Heart right ventricle (tissue), 16 donors: ENCODE data around the gene BMAL1. TPM values are rescaled to one million over a fixed set of nuclear protein-coding genes. Genes with fewer than 3 reads are reported as not detected.
A peak's percentile ranks its signal among the peaks of the same experiment; 100 is the strongest.

Experiments used
- ATAC-seq, 8 donors: fragments of 200-7000 bp; cut with Tn5 transposase; one replicate each; pipeline ENCODE4 v1.9.1; 2020; ENCODE audit warnings: mild to moderate bottlenecking in 8 of 8, moderate library complexity in 8 of 8, moderate number of reproducible peaks in 1 of 8
- DNase-seq, 2 donors: peaks; one replicate each; pipeline ENCODE4 v3.0.0-alpha.2; 2020
- H3K27ac ChIP-seq, 10 donors: fragments of 200-600 bp; sonication (generic) in 2 of 10; one replicate each; pipeline versions ENCODE4 v1.5.0 to v1.8.0; 2020 to 2022; ENCODE audit warnings: mild to moderate bottlenecking in 3 of 10
- H3K27me3 ChIP-seq, 7 donors: fragments of 200-600 bp; one replicate each; pipeline ENCODE4 v1.8.0; 2021 to 2022; ENCODE audit warnings: mild to moderate bottlenecking in 2 of 7
- H3K36me3 ChIP-seq, 9 donors: fragments of 200-600 bp; sonication (generic) in 1 of 9; one replicate each; pipeline versions ENCODE4 v1.5.0 to v1.8.0; 2020 to 2022; ENCODE audit warnings: mild to moderate bottlenecking in 2 of 9
- H3K4me1 ChIP-seq, 9 donors: fragments of 200-600 bp; sonication (generic) in 1 of 9; one replicate each; pipeline versions ENCODE4 v1.5.0 to v1.8.0; 2020 to 2022; ENCODE audit warnings: mild to moderate bottlenecking in 4 of 9
- H3K4me3 ChIP-seq, 10 donors: fragments of 200-600 bp; sonication (generic) in 2 of 10; one replicate each; pipeline versions ENCODE4 v1.5.0 to v1.8.0; 2020 to 2022; ENCODE audit warnings: mild to moderate bottlenecking in 7 of 10, moderate library complexity in 2 of 10
- H3K9me3 ChIP-seq, 11 donors: fragments of 200-600 bp in 10 of 11; sonication (generic) in 2 of 11; one replicate each; pipeline versions ENCODE4 v1.5.0 to v1.8.0; 2013 to 2022; ENCODE audit warnings: mild to moderate bottlenecking in 2 of 11, control low read depth in 1 of 11, moderate library complexity in 1 of 11
- WGBS, 2 donors: extraction: QIAGEN DNeasy Blood & Tissue Kit; methylation state at CpG; one replicate each; pipeline ENCODE4 v1.1.7; 2013; ENCODE audit warnings: inconsistent platforms in 1 of 2; 5-methylcytosine and 5-hydroxymethylcytosine counted together
- intact Hi-C, 10 donors: fragments of 100-400 bp; cut with DNase I; formaldehyde crosslinking; loops; one replicate each; pipeline versions ENCODE4 v1.11.1 to v1.14.2; 2022
- polyA plus RNA-seq, 2 donors: library from polyadenylated mRNA; stranded (reverse); fragments of 200-250 nt; gene quantifications; one replicate each; pipeline ENCODE4 v1.2.3, GENCODE V29; 2013
- total RNA-seq, 10 donors: library from RNA; stranded (reverse); fragmentation: NEBNext Ultra II Directional in 3 of 10; extraction: Animal tissue kit (Norgen Biotek cat#: 25700) in 3 of 10; gene quantifications; one replicate each; pipeline versions ENCODE4 v1.2.1 to v1.2.4, GENCODE V29; 2021 to 2023
- TF ChIP-seq, protein P1 (sequence below), 9 donors: fragments of 200-600 bp; sonication (generic) in 2 of 9; IDR thresholded peaks; one replicate each; pipeline versions ENCODE4 v1.5.0 to v1.8.0; 2021 to 2022; ENCODE audit warnings: antibody characterized with exemption in 9 of 9, mild to moderate bottlenecking in 5 of 9, moderate library complexity in 1 of 9
- donor health status: Arrhythmogenic right ventricular cardiomyopathy.
- donor health status: ischemic (EF 13 %, LVEDD 7.1; RV severe dilation, severe dysfunction).
- donor health status: healthy with polysubstance abuse.
- donor health status: DM: no; HTN: yes; CAD: no.
- donor health status: DM: no; HTN: no; CAD: no.
- donor health status: ischemic (EF 25% LVEDD 6.9; RV normal size, moderate dysfunction).
- donor health status: ischemic (EF 25% LVEDD 5.7; RV mildly dilated, moderate dysfunction).
- donor health status: healthy.
- donor health status: DM: yes; HTN: yes; CAD: no.
- donor health status: Ischemic cardiomyopathy.
- donor health status: ischemic (EF 35%, LVEDD 5.7; RV mildly dilated, moderate dysfunction).
- donor health status: nonischemic (EF 11% LVEDD 7.7; RV severe dilation, severe dysfunction).
- donor health status: DM: yes; HTN: yes; CAD: no.
- donor health status: PGD.
- donor health status: ischemic (EF 29% LVEDD 5.4; RV normal size, mild dysfunction).
- donor health status: nonischemic (EF 23%, LVEDD 6.1; RV moderate dilation, normal function).

Gene BMAL1
- total and polyA plus RNA-seq, 12 donors: 2.9 to 19.9 (median 10.2) TPM

DNA sequence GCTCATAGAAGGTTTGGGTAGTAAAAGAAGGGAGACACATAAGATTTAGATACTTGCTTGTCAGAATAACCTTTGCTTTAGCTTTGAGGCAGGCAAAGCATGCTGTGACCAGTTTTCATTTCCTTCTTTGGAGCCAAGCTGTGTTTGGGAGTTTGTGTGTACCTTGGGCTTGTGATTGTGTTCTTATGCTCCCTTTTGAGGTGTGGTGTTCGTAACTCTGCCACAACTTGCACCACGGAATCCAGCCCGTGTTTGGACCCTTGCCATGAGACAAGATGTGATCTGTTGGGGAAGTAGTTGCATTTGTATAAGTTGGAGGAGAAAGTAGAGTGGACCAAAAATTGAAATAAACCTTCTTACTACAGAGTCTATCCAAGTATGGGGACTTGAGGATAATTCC lies 34.0 kb downstream of the BMAL1 start:
- no peak for ATAC-seq
- TF ChIP-seq, protein P1, sequence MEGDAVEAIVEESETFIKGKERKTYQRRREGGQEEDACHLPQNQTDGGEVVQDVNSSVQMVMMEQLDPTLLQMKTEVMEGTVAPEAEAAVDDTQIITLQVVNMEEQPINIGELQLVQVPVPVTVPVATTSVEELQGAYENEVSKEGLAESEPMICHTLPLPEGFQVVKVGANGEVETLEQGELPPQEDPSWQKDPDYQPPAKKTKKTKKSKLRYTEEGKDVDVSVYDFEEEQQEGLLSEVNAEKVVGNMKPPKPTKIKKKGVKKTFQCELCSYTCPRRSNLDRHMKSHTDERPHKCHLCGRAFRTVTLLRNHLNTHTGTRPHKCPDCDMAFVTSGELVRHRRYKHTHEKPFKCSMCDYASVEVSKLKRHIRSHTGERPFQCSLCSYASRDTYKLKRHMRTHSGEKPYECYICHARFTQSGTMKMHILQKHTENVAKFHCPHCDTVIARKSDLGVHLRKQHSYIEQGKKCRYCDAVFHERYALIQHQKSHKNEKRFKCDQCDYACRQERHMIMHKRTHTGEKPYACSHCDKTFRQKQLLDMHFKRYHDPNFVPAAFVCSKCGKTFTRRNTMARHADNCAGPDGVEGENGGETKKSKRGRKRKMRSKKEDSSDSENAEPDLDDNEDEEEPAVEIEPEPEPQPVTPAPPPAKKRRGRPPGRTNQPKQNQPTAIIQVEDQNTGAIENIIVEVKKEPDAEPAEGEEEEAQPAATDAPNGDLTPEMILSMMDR (IDR thresholded peaks at IDR 0.05): no peak
- Histone ChIP-seq H3K4me3 (no peak overlapping the region), H3K36me3 (peaks cover 0 to 23% (median 0%) of the 10 kb centered on the region in 9 donors), H3K4me1 (peaks cover 7 to 55% (median 37%) of the 10 kb centered on the region in 9 donors), H3K27ac (no peak overlapping the region), H3K9me3 (no peaks in the 10 kb centered on the region), H3K27me3 (no peaks in the 10 kb centered on the region)
- DNase-seq: no peak
- WGBS, 2 donors: 90 to 94% methylated on average over 3 of the region's 3 CpGs
- intact Hi-C loops: loop anchor here in 1 of 10 donors (1.0 kb wide), 1 partner anchor 16 kb away; no protein-coding TSS in a partner anchor

DNA sequence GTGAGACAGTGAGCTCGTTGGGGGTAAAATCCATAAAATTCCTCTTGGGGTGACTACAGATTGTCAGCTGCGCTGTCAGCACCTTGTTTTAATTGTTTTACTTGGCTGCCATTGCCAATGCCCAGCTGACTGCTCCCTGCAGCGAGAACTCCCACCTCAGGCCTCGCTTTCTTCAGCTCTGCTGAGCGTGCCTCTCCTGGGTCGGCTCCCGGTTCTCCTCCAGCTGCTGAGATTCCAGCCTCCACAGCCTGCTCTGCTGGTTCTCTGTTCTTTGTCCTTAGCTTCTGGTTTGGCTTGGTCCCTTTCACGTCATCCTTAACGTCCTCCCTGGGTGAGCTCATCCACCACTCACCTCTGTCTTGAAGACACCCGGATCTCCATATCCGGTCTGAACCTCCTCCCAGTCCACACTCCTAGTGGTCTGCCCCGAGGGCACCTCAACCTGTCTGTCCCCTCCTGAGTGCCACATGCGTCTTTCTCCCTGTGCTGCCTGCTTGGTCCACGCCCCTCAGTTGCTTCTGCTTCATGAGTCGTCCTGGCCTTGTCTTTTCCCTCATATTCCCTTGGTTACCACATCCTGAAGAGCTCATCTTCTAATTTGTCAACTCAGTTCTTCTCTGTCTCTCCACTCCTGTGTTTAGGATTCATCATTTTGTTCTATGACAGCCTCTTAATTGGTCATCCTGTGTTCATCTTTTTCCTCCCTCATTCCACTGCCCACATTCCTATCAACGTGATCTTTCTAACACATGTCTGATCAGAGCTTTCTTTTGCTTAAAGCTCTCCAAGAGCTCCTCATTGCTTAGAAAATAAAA lies 35.6 kb downstream of the BMAL1 start:
- peaks cover 0 to 23% (median 0%) of the 10 kb centered on the region in 9 donors for H3K36me3 ChIP-seq
- 90% methylated on average over 16 of the region's 16 CpGs for WGBS, 2 donors
- no peak overlapping the region for H3K4me3 ChIP-seq
- intact Hi-C loops: no loop called here
- TF ChIP-seq, protein P1 (IDR thresholded peaks at IDR 0.05): no peak
- H3K27me3 ChIP-seq: no peaks in the 10 kb centered on the region
- no peaks in the 10 kb centered on the region for H3K9me3 ChIP-seq
- peak in 2 of 8 donors; percentile 16 to 53 for ATAC-seq
- DNase-seq: no peak
- H3K27ac ChIP-seq: no peak overlapping the region
- H3K4me1 ChIP-seq: peaks cover 4 to 59% (median 42%) of the 10 kb centered on the region in 9 donors

DNA sequence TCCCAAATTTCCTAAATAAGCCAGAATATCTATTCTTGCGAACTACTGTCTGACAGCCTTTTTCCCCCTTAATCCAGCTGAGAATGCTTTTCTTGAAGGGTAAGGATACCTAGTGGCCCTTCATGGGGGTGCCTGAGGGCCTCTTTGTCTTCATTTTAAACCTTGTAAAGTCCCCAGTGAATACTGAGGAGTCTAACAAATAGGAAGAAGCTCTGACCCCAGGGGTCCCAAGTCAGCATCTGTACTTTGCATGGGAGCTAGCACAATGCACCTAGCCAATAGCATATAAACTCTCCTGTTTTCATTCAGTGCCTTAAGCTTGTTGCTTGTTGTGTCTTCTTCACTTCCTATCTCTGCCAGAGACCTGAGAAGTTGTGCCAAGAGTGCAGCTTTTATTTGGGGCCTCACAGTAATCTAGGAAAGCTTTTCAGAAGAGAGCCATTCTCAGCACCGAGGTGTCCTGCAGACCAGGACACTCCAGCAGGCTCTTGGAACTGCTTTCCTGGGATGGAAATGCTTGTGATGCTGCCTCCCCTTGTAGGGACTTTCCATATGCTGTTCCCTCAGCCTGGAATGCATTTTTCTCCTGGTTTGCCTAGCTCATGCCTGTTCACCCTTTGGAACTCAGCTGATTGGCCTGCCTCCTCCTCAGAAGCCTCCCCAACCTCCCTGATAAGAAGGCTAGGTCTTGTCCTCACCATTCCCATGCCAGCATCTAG lies 37.2 kb downstream of the BMAL1 start:
- DNase-seq: no peak

More for the DNA sequence above, 37.2 kb downstream of the BMAL1 start:
- no peaks in the 10 kb centered on the region for H3K9me3 ChIP-seq
- TF ChIP-seq, protein P1 (IDR thresholded peaks at IDR 0.05): no peak
- peaks cover 0 to 22% (median 0%) of the 10 kb centered on the region in 9 donors for H3K36me3 ChIP-seq
- H3K27ac ChIP-seq: peak overlapping the region in 1 of 10 donors; percentile 2
- no peaks in the 10 kb centered on the region for H3K27me3 ChIP-seq
- no peak for ATAC-seq
- intact Hi-C loops: loop anchor here in 1 of 10 donors (5.0 kb wide), 1 partner anchor 38 kb away; the partner anchor contains the start of gene BMAL1
- H3K4me3 ChIP-seq: no peak overlapping the region
- H3K4me1 ChIP-seq: peaks cover 4 to 75% (median 57%) of the 10 kb centered on the region in 9 donors
- WGBS, 2 donors: 80 to 81% methylated on average over 2 of the region's 2 CpGs
